Skeletal muscle tissue (tissue), 4 donors: ENCODE data around the gene HTN3. TPM values are rescaled to one million over a fixed set of nuclear protein-coding genes. Genes with fewer than 3 reads are reported as not detected.
"Not testable (repeated sequence)": the region's sequence is repeated elsewhere in the genome, so short reads cannot be mapped to it uniquely, and the experiment has no call there.

Source experiments
- H3K27ac ChIP-seq: one replicate; pipeline ENCODE4 v1.7.0; 2013; ENCODE audit warnings: mild to moderate bottlenecking, low read depth, low read length, inconsistent platforms
- H3K27me3 ChIP-seq, 3 donors: one replicate each; pipeline ENCODE4 v1.7.0; 2013; ENCODE audit warnings: low read length in 3 of 3; ENCODE audit not compliant: control insufficient read depth in 3 of 3, insufficient read depth in 3 of 3
- H3K36me3 ChIP-seq, 3 donors: one replicate each; pipeline ENCODE4 v1.7.0; 2013; ENCODE audit warnings: low read length in 3 of 3; ENCODE audit not compliant: control insufficient read depth in 3 of 3, insufficient read depth in 3 of 3
- H3K4me1 ChIP-seq, 3 donors: one replicate each; pipeline ENCODE4 v1.7.0; 2013; ENCODE audit warnings: low read length in 3 of 3, mild to moderate bottlenecking in 3 of 3; ENCODE audit not compliant: control insufficient read depth in 3 of 3, insufficient read depth in 3 of 3
- H3K4me3 ChIP-seq, 3 donors: one replicate each; pipeline ENCODE4 v1.7.0; 2013; ENCODE audit warnings: low read length in 3 of 3
- H3K9ac ChIP-seq, 3 donors: one replicate each; pipeline ENCODE4 v1.7.0; 2013; ENCODE audit warnings: low read length in 3 of 3, mild to moderate bottlenecking in 3 of 3, moderate library complexity in 2 of 3, low read depth in 1 of 3
- H3K9me3 ChIP-seq, 3 donors: one replicate each; pipeline ENCODE4 v1.7.0; 2013; ENCODE audit warnings: low read length in 3 of 3; ENCODE audit not compliant: control insufficient read depth in 3 of 3
- total RNA-seq: library from RNA; depleted of rRNA; stranded (reverse); fragments of >200 nt; gene quantifications from one replicate; pipeline ENCODE4 v1.2.3, GENCODE V29; 2014
- donor health status: Osteomylitis.

Gene HTN3
- total RNA-seq, 1 donor from 2014 or later, result not detected

DNA sequence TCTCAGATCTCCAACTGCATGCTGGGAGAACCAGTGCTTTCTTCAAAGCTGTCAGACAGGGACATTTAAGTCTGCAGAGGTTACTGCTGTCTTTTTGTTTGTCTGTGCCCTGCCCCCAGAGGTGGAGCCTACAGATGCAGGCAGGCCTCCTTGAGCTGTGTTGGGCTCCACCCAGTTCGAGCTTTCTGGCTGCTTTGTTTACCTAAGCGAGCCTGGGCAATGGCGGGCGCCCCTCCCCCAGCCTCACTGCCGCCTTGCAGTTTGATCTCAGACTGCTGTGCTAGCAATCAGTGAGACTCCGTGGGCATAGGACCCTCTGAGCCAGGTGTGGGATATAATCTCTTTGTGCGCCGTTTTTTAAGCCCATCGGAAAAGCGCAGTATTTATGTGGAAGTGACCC lies 9.3 kb upstream of the HTN3 start:
- not testable (repeated sequence) for H3K4me3 ChIP-seq, H3K36me3 ChIP-seq, H3K27ac ChIP-seq, H3K4me1 ChIP-seq, H3K9ac ChIP-seq, H3K9me3 ChIP-seq, H3K27me3 ChIP-seq

DNA sequence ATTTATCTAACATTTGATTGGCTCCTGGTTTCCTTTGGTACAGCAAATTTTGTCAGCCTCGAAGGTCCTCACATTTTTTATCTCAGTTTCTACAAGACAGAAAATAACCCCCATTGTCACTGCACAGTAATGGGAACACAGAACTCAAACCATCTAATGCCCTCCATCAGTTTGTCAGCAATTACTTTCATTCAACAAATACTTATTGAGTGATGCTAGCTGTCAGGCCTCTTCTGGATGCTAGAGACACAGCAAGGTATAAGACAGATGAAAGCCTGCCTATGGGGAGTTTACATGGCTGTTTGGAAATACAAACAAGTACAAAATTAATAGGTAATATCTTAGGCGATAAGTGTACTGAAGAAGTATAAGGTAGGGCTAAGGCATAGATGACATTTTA lies 5.0 kb upstream of the HTN3 start:
- Histone ChIP-seq H3K27me3 (no peaks in the 10 kb centered on the region), H3K27ac (no peak overlapping the region), H3K4me3 (no peak overlapping the region), H3K4me1 (no peaks in the 10 kb centered on the region), H3K9ac (no peak overlapping the region), H3K36me3 (no peaks in the 10 kb centered on the region), H3K9me3 (no peaks in the 10 kb centered on the region)

DNA sequence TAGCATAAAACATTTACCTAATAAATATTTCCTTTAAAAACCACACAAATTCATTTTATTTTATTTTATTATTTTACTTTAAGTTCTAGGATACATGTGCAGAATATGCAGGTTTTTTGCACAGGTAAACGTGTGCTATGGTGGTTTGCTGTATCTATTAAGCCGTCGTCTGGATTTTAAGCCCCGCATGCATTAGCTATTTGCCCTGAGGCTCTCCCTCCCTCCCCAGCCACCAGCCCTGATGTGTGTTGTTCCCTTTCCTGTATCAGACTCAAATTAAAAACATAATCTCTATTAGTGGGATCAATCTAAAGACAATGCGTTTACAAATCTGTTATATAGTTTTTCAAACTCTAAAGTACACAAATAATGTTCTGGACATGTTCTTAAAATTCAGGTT lies 1.2 kb upstream of the HTN3 start:
- Histone ChIP-seq H3K27me3 (no peaks in the 10 kb centered on the region), H3K9me3 (no peaks in the 10 kb centered on the region), H3K4me1 (no peaks in the 10 kb centered on the region), H3K36me3 (no peaks in the 10 kb centered on the region), H3K27ac (no peak overlapping the region), H3K4me3 (no peak overlapping the region), H3K9ac (no peak overlapping the region)

DNA sequence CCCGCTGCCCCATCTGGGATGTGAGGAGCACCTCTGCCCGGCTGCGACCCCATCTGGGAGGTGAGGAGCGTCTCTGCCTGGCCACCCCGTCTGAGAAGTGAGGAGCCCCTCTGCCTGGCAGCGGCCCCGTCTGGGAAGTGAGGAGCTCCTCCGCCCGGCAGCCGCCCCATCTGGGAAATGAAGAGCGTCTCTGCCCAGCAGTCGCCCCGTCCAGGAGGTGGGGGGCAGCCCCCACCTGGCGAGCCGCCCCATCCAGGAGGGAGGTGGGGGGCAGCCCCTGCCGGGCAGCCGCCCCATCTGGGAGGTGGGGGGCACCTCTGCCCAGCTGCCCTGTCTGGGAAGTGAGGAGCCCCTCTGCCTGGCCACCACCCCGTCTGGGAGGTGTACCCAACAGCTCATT lies 9.3 kb downstream of the HTN3 start:
- H3K27ac ChIP-seq, H3K4me3 ChIP-seq, H3K9me3 ChIP-seq, H3K36me3 ChIP-seq, H3K9ac ChIP-seq, H3K27me3 ChIP-seq, H3K4me1 ChIP-seq: not testable (repeated sequence)

DNA sequence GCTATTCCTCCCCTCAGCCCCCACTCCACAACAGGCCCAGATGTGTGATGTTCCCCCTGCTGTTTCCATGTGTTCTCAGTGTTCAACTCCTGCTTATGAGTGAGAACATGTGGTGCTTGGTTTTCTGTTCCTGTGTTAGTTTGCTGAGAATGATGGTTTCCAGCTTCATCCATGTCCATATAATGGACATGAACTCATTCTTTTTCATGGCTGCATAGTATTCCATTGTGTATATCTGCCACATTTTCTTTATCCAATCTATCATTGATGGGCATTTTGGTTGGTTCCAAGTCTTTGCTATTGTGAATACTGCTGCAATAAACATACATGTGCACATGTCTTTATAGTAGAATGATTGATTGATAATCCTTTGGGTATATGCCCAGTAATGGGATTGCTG lies 11.7 kb downstream of the HTN3 start:
- H3K4me3 ChIP-seq, H3K36me3 ChIP-seq, H3K27me3 ChIP-seq, H3K27ac ChIP-seq, H3K9ac ChIP-seq, H3K9me3 ChIP-seq, H3K4me1 ChIP-seq: not testable (repeated sequence)

DNA sequence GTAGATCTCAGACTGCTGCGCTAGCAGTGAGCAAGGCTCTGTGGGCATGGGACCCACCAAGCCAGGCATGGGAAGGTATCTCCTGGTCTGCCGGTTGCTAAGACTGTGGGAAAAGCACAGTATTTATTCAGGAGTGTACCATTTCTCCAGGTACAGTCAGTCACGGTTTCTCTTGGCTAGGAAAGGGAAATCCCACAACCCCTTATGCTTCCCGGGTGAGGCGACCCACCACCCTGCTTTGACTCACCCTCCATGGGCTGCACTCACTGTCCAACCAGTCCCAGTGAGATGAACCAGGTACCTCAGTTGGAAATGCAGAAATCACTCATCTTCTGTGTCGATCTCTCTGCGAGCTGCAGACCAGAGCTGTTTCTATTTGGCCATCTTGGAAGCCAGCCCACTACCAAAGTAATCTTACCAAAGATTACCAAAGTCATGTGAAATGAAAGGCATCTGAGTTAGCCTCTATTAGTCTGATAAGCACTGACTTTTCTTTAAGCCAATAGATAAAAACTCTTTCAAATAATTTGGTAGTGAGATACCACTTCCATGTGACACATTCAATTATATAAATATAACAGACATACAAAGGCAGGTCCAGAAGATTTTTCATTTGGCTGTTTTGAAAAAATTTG lies 13.5 kb downstream of the HTN3 start:
- Histone ChIP-seq H3K9me3 (peaks cover 0 to 3% (median 0%) of the 10 kb centered on the region in 3 donors), H3K9ac (no peak overlapping the region), H3K4me3 (no peak overlapping the region), H3K4me1 (no peaks in the 10 kb centered on the region), H3K27ac (no peak overlapping the region), H3K27me3 (no peaks in the 10 kb centered on the region), H3K36me3 (no peaks in the 10 kb centered on the region)

DNA sequence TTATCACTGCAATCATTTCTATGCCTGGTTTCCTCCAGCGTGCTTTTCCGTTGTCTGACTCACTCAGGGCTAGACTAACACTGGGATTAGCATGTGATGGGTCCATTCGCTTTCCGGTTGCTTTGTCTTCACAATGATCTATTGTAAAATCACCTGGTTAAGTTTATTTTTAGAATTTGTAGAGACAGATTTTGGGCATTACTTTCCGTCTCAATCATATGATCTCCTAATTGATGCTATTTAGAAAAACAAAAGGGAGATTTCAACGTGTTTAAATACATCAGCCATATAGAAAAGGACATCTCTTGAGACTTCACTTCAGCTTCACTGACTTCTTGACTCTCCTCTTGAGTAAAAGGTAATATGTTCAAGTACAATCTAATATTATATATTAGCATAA lies 21.9 kb downstream of the HTN3 start, which contains the start of gene HTN1:
HTN1 (plus strand) TSS at position 301 of the 400 bp plus-strand sequence. CDS start 2,639 bp downstream, outside the sequence.
- H3K4me1 ChIP-seq, H3K27ac ChIP-seq, H3K4me3 ChIP-seq, H3K9ac ChIP-seq, H3K27me3 ChIP-seq, H3K36me3 ChIP-seq, H3K9me3 ChIP-seq: not testable (repeated sequence)

DNA sequence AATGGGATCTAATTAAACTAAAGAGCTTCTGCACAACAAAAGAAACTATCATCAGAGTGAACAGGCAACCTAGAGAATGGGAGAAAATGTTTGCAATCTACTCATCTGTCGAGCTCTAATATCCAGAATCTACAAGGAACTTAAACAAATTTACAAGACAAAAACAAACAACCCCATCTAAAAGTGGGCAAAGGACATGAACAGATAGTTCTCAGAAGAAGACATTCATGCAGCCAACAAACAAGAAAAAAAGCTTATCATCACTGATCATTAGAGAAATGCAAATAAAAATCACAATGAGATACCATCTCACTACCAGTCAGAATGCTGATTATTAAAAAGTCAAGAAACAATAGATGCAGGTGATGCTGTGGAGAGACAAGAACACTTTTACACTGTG lies 28.3 kb downstream of the HTN3 start:
- not testable (repeated sequence) for H3K9me3 ChIP-seq, H3K9ac ChIP-seq, H3K27ac ChIP-seq

DNA sequence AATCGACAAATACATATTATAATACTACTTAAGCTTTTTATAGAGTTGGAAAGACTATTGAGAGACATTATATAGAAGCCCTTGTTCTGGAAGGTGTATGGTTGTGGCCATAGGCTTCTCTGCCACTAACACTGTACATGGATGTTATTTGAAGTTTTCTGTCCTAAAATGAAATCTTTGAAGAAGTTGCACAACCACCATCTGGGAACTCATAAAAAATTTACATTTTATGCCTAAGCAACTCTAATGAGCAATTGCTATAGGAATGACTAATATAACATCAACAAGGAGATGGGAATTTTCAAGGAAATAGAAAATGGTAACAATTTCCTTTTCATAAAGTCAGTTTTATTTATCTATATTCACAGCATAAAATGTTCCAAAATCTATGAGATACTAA lies 29.4 kb downstream of the HTN3 start:
- H3K9me3 ChIP-seq, result peaks cover 0 to 2% (median 0%) of the 10 kb centered on the region in 3 donors

More for the DNA sequence above, 28.3 kb downstream of the HTN3 start:
- H3K36me3 ChIP-seq, H3K4me1 ChIP-seq, H3K4me3 ChIP-seq, H3K27me3 ChIP-seq: not testable (repeated sequence)

DNA sequence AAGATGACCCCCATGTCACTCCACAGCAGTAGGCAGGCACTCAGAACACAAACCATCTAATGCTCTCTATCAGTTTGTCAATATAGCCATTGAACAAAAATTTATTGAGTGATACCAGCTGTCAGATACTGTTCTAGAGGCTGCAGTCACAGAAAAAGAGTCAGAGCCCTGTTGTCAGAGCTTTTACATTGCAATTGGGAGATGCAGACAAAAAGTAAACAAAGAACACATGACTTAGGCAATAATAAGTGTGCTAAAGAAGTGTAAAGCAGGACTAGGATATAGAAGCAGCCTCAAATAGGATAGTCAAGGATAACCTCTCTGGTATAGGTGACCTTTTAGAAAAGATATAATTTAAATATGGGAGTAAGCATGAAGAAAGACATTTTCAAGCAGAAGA lies 30.9 kb downstream of the HTN3 start:
- Histone ChIP-seq H3K4me1 (no peaks in the 10 kb centered on the region), H3K27ac (no peak overlapping the region), H3K9ac (no peak overlapping the region), H3K9me3 (peaks cover 0 to 2% (median 0%) of the 10 kb centered on the region in 3 donors), H3K4me3 (no peak overlapping the region), H3K27me3 (no peaks in the 10 kb centered on the region), H3K36me3 (no peaks in the 10 kb centered on the region)

More for the DNA sequence above, 29.4 kb downstream of the HTN3 start:
- no peaks in the 10 kb centered on the region for H3K36me3 ChIP-seq
- no peak overlapping the region for H3K27ac ChIP-seq
- no peaks in the 10 kb centered on the region for H3K4me1 ChIP-seq
- no peaks in the 10 kb centered on the region for H3K27me3 ChIP-seq
- no peak overlapping the region for H3K4me3 ChIP-seq
- no peak overlapping the region for H3K9ac ChIP-seq
